ENCODE measurements around the gene CST1. TPM values are rescaled to one million over a fixed set of nuclear protein-coding genes. Genes with fewer than 3 reads are reported as not detected.
"Not testable (repeated sequence)": the region's sequence is repeated elsewhere in the genome, so short reads cannot be mapped to it uniquely, and the experiment has no call there.

CST1 gene
- total and polyA plus RNA-seq, 7 experiments from 2014 or later = not detected

DNA sequence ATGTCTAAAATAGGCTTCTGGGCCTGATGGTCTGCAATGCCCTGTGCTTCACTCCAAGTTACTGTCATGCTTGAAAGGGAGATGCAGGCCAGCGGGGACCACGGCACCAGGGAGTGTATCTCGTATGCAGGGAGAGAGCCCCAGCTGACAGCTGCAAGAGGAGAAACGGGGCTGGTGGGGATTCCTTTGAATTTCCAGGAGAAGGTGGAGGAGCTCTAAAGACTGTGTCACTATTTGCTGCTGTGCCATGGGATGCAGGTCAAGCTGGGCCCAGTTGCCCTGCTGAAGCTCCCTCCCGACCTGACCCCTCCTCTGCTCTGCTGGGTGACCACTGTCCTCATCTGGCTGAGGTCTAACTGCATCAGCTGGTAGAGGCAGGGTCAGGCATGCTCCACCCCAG is 989 bp downstream of the CST1 start:
- no peaks in the 10 kb centered on the region for H3K4me1 Mint-ChIP-seq
- intact Hi-C loops (cut with micrococcal nuclease) = no loop called here
- no peak overlapping the region for H3K27ac ChIP-seq (ENCODE audit: low read depth, low read length)
- H3K9me3 Mint-ChIP-seq = no peaks in the 10 kb centered on the region
- no peak overlapping the region for H3K27ac Mint-ChIP-seq
- H3K4me3 Mint-ChIP-seq = no peak overlapping the region
- ATAC-seq (no peak), DNase-seq (no peak)
- no peaks in the 10 kb centered on the region for H3K27me3 ChIP-seq (ENCODE audit: control insufficient read depth in 2 of 2, insufficient read depth in 2 of 2, low read length in 2 of 2)
- ChIA-PET CTCF (no interaction called here), POLR2A (no interaction called here)
- no peaks in the 10 kb centered on the region for H3K36me3 ChIP-seq (ENCODE audit: control insufficient read depth in 2 of 3, insufficient read depth in 3 of 3, low read length in 3 of 3)
- H3K27me3 Mint-ChIP-seq = peaks cover 0 to 13% (median 2%) of the 10 kb centered on the region in 5 donors
- no peak overlapping the region for H3K4me3 ChIP-seq (ENCODE audit: low read length)
- no peaks in the 10 kb centered on the region for H3K36me3 Mint-ChIP-seq
- H3K4me1 ChIP-seq (ENCODE audit: control insufficient read depth in 2 of 2, insufficient read depth in 2 of 2, low read length in 2 of 2) = no peaks in the 10 kb centered on the region
- no peaks in the 10 kb centered on the region for H3K9me3 ChIP-seq (ENCODE audit: control insufficient read depth in 2 of 3, low read length in 3 of 3)

DNA sequence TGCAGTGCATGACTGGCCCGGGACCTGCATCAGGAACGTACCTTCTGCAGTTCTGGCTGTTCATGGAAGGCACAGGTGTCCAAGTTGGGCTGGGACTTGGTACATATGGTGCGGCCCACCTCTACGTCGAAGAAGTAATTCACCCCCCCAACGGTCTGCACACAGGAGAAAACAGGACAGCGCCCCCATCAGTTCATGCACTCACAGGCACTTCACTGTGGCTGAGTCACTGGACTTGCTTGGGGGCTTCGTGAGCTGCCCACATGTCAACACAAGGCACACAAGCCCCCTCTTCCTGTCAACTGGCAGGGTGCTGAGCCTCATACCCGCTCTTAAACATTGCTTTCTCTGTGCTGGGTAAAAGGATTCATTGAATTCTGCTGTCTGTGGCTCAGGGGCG is 1.8 kb downstream of the CST1 start:
- H3K36me3 Mint-ChIP-seq; H3K27ac Mint-ChIP-seq; intact Hi-C loops (cut with micrococcal nuclease); H3K4me1 ChIP-seq (ENCODE audit: control insufficient read depth in 2 of 2, insufficient read depth in 2 of 2, low read length in 2 of 2); ATAC-seq; DNase-seq; H3K4me1 Mint-ChIP-seq; CTCF ChIA-PET; H3K4me3 Mint-ChIP-seq; H3K27ac ChIP-seq (ENCODE audit: low read depth, low read length); H3K9me3 Mint-ChIP-seq; H3K36me3 ChIP-seq (ENCODE audit: control insufficient read depth in 2 of 3, insufficient read depth in 3 of 3, low read length in 3 of 3); H3K9me3 ChIP-seq (ENCODE audit: control insufficient read depth in 2 of 3, low read length in 3 of 3); POLR2A ChIA-PET; H3K27me3 ChIP-seq (ENCODE audit: control insufficient read depth in 2 of 2, insufficient read depth in 2 of 2, low read length in 2 of 2); H3K4me3 ChIP-seq (ENCODE audit: low read length): not testable (repeated sequence)
- H3K27me3 Mint-ChIP-seq = peaks cover 0 to 13% (median 0%) of the 10 kb centered on the region in 5 donors

DNA sequence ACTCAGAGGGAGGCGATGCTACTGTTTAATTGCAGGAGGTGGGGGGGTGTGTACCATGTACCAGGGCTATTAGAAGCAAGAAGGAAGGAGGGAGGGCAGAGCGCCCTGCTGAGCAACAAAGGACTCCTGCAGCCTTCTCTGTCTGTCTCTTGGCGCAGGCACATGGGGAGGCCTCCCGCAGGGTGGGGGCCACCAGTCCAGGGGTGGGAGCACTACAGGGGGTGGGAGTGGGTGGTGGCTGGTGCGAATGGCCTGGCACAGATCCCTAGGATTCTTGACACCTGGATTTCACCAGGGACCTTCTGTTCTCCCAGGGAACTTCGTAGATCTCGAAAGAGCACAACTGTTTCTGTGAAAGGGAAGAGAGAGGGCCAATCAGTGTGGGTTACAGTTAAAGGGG is 3.2 kb downstream of the CST1 start:
- DNase-seq; intact Hi-C loops (cut with micrococcal nuclease); H3K27me3 ChIP-seq (ENCODE audit: control insufficient read depth in 2 of 2, insufficient read depth in 2 of 2, low read length in 2 of 2); POLR2A ChIA-PET; H3K36me3 Mint-ChIP-seq; H3K9me3 ChIP-seq (ENCODE audit: control insufficient read depth in 2 of 3, low read length in 3 of 3); H3K4me3 Mint-ChIP-seq; H3K27ac Mint-ChIP-seq; H3K9me3 Mint-ChIP-seq; CTCF ChIA-PET; H3K4me3 ChIP-seq (ENCODE audit: low read length); H3K4me1 Mint-ChIP-seq; H3K27ac ChIP-seq (ENCODE audit: low read depth, low read length); H3K4me1 ChIP-seq (ENCODE audit: control insufficient read depth in 2 of 2, insufficient read depth in 2 of 2, low read length in 2 of 2); H3K36me3 ChIP-seq (ENCODE audit: control insufficient read depth in 2 of 3, insufficient read depth in 3 of 3, low read length in 3 of 3); H3K27me3 Mint-ChIP-seq; ATAC-seq: not testable (repeated sequence)

DNA sequence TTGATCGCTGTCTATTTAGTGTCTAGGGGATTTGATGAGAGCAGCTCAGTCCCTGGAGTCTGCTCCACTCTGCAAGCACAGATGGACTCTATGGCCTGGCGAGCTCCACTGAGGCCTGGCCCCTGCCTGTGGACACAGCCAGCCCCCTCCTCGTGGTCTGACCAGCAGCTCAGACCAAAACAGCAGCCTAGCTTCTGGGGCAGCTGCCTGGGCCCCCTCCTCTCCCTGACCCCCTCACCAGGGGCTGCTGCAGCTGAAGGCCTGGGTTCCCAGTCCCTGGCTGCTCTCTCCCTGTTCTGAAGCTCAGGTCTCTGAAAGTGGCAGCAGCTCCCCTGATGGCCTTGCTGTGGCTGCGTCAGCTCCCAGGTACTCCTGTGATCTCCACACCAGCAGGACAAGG is 3.6 kb downstream of the CST1 start:
- H3K27me3 Mint-ChIP-seq; H3K27me3 ChIP-seq (ENCODE audit: control insufficient read depth in 2 of 2, insufficient read depth in 2 of 2, low read length in 2 of 2); POLR2A ChIA-PET; H3K4me3 Mint-ChIP-seq; ATAC-seq; DNase-seq; H3K9me3 Mint-ChIP-seq; H3K36me3 Mint-ChIP-seq; CTCF ChIA-PET; H3K27ac Mint-ChIP-seq; H3K4me3 ChIP-seq (ENCODE audit: low read length); H3K27ac ChIP-seq (ENCODE audit: low read depth, low read length); intact Hi-C loops (cut with micrococcal nuclease); H3K9me3 ChIP-seq (ENCODE audit: control insufficient read depth in 2 of 3, low read length in 3 of 3); H3K4me1 ChIP-seq (ENCODE audit: control insufficient read depth in 2 of 2, insufficient read depth in 2 of 2, low read length in 2 of 2); H3K4me1 Mint-ChIP-seq; H3K36me3 ChIP-seq (ENCODE audit: control insufficient read depth in 2 of 3, insufficient read depth in 3 of 3, low read length in 3 of 3): not testable (repeated sequence)

DNA sequence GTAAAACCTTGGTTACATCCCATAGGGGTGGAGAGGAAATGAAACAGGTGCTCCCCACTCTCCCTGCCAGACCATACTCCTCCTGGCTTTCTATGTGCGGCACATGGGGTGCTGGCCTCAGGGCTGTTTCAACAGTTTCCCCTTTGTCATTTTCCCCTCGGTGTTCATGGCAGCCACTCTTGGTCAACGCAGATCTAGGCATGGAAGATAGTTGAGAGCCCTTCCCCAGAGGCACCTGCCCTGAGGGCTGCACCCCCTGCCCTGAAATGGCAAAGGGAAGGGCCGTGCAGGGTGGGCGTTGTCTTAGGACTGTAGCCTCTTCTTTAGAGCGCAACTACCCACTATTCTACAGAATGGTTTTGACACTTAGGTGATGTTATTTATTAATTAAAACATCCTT is 4.4 kb downstream of the CST1 start:
- no peak for DNase-seq
- no peaks in the 10 kb centered on the region for H3K4me1 Mint-ChIP-seq
- ChIA-PET CTCF (no interaction called here), POLR2A (no interaction called here)
- H3K27me3 ChIP-seq (ENCODE audit: control insufficient read depth in 2 of 2, insufficient read depth in 2 of 2, low read length in 2 of 2) = no peaks in the 10 kb centered on the region
- H3K9me3 Mint-ChIP-seq = no peaks in the 10 kb centered on the region
- no peak overlapping the region for H3K27ac Mint-ChIP-seq
- no peaks in the 10 kb centered on the region for H3K9me3 ChIP-seq (ENCODE audit: control insufficient read depth in 2 of 3, low read length in 3 of 3)
- ATAC-seq = no peak
- no peaks in the 10 kb centered on the region for H3K4me1 ChIP-seq (ENCODE audit: control insufficient read depth in 2 of 2, insufficient read depth in 2 of 2, low read length in 2 of 2)
- H3K4me3 ChIP-seq (ENCODE audit: low read length) = no peak overlapping the region
- H3K27ac ChIP-seq (ENCODE audit: low read depth, low read length) = no peak overlapping the region
- H3K27me3 Mint-ChIP-seq = peaks cover 0 to 4% (median 0%) of the 10 kb centered on the region in 5 donors
- no peak overlapping the region for H3K4me3 Mint-ChIP-seq
- intact Hi-C loops (cut with micrococcal nuclease) = no loop called here
- H3K36me3 Mint-ChIP-seq = no peaks in the 10 kb centered on the region
- no peaks in the 10 kb centered on the region for H3K36me3 ChIP-seq (ENCODE audit: control insufficient read depth in 2 of 3, insufficient read depth in 3 of 3, low read length in 3 of 3)

DNA sequence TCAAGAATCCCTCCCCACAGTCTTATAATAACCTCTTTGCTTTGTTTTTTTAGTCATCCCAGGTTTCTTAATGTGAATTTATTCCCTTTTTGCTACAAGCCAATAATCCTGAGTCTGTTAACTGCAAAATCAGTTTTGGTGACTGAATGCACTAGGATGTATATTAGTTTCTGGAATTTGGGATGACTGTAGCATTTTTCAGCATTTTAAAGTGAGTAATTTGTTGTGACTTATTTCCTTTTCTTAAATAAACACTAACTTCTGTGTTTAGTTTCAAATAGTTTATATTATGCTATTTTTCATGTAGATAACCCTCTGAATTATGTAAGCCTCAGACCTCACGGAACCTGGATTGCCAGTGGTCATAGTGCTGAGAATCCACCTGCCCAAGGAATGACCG is 5.5 kb downstream of the CST1 start:
- POLR2A ChIA-PET = no interaction called here

DNA sequence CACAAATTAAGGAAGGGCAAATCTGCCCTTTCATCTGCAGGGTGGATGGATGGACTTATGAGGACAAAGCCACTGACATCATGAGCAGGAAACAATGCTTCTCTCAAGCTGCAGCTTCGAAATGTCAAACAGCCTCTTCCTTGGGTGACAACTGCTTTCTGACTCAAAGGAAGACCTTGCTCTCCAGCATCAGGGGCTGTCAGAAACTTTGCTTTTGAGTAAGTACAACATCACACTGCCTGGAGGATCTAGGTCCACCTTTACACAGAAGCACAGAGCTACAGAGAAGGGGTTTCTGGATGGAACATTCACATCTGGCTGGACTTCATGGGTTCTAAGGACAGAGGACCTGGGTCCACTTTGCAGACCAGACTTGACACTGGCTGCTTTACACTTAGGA is 5.9 kb downstream of the CST1 start:
- intact Hi-C loops (cut with micrococcal nuclease) = no loop called here
- no peak overlapping the region for H3K4me3 Mint-ChIP-seq
- no peak overlapping the region for H3K27ac Mint-ChIP-seq
- H3K4me1 Mint-ChIP-seq = no peaks in the 10 kb centered on the region
- DNase-seq = no peak
- no peaks in the 10 kb centered on the region for H3K36me3 ChIP-seq (ENCODE audit: control insufficient read depth in 2 of 3, insufficient read depth in 3 of 3, low read length in 3 of 3)
- no peaks in the 10 kb centered on the region for H3K9me3 ChIP-seq (ENCODE audit: control insufficient read depth in 2 of 3, low read length in 3 of 3)
- no peak overlapping the region for H3K27ac ChIP-seq (ENCODE audit: low read depth, low read length)
- no peak for ATAC-seq
- POLR2A ChIA-PET = no interaction called here
- peaks cover 0 to 4% (median 0%) of the 10 kb centered on the region in 5 donors for H3K27me3 Mint-ChIP-seq
- no peaks in the 10 kb centered on the region for H3K9me3 Mint-ChIP-seq
- CTCF ChIA-PET = no interaction called here
- H3K4me3 ChIP-seq (ENCODE audit: low read length) = no peak overlapping the region
- no peaks in the 10 kb centered on the region for H3K36me3 Mint-ChIP-seq
- H3K27me3 ChIP-seq (ENCODE audit: control insufficient read depth in 2 of 2, insufficient read depth in 2 of 2, low read length in 2 of 2) = no peaks in the 10 kb centered on the region
- H3K4me1 ChIP-seq (ENCODE audit: control insufficient read depth in 2 of 2, insufficient read depth in 2 of 2, low read length in 2 of 2) = no peaks in the 10 kb centered on the region

More for the DNA sequence above, 5.5 kb downstream of the CST1 start:
- Histone ChIP-seq H3K4me3 (ENCODE audit: low read length) (no peak overlapping the region), H3K27ac (ENCODE audit: low read depth, low read length) (no peak overlapping the region), H3K36me3 (ENCODE audit: control insufficient read depth in 2 of 3, insufficient read depth in 3 of 3, low read length in 3 of 3) (no peaks in the 10 kb centered on the region), H3K4me1 (ENCODE audit: control insufficient read depth in 2 of 2, insufficient read depth in 2 of 2, low read length in 2 of 2) (no peaks in the 10 kb centered on the region), H3K9me3 (ENCODE audit: control insufficient read depth in 2 of 3, low read length in 3 of 3) (no peaks in the 10 kb centered on the region), H3K27me3 (ENCODE audit: control insufficient read depth in 2 of 2, insufficient read depth in 2 of 2, low read length in 2 of 2) (no peaks in the 10 kb centered on the region)
- Mint-ChIP-seq H3K27ac (no peak overlapping the region), H3K36me3 (no peaks in the 10 kb centered on the region), H3K4me3 (no peak overlapping the region), H3K9me3 (no peaks in the 10 kb centered on the region), H3K4me1 (no peaks in the 10 kb centered on the region), H3K27me3 (peaks cover 0 to 4% (median 0%) of the 10 kb centered on the region in 5 donors)
- DNase-seq (no peak), ATAC-seq (no peak)
- intact Hi-C loops (cut with micrococcal nuclease) = no loop called here
- CTCF ChIA-PET = no interaction called here

Measured in naive thymus-derived CD4-positive, alpha-beta T cell (primary cell).